Fibroblast of lung (primary cell): ENCODE data around the gene STARD9. TPM values are rescaled to one million over a fixed set of nuclear protein-coding genes. Genes with fewer than 3 reads are reported as not detected.

Experiments used
- DNase-seq, 2 donors: peaks; one replicate each; pipeline versions ENCODE4 v3.0.0 to v3.0.0-alpha.2; 2010; ENCODE audit warnings: low read depth in 2 of 2
- H2AFZ ChIP-seq: 2 replicates; pipeline ENCODE4 v1.5.1; 2012; ENCODE audit warnings: low read length, control low read depth, inconsistent platforms
- H3K27ac ChIP-seq: 2 replicates; pipeline ENCODE4 v1.5.1; 2011; ENCODE audit warnings: low read length, control low read depth; ENCODE audit not compliant: insufficient read depth
- H3K27me3 ChIP-seq: 2 replicates; pipeline ENCODE4 v1.5.1; 2011; ENCODE audit warnings: mild to moderate bottlenecking, low read length; ENCODE audit not compliant: control insufficient read depth, insufficient read depth
- H3K36me3 ChIP-seq: 2 replicates; pipeline ENCODE4 v1.5.1; 2011; ENCODE audit warnings: low read length; ENCODE audit not compliant: control insufficient read depth, insufficient read depth
- H3K4me1 ChIP-seq: 2 replicates; pipeline ENCODE4 v1.5.1; 2011; ENCODE audit warnings: low read length; ENCODE audit not compliant: control insufficient read depth, insufficient read depth; ENCODE audit errors: extremely low read depth
- H3K4me2 ChIP-seq: 2 replicates; pipeline ENCODE4 v1.5.1; 2011; ENCODE audit warnings: low read length, control low read depth; ENCODE audit not compliant: insufficient read depth; ENCODE audit errors: extremely low read depth
- H3K4me3 ChIP-seq, 4 experiments: fragments of 200-600 bp in 1 of 4; sonication (generic) in 1 of 4; replicated peaks in 1 of 4; 2 replicates each; pipeline ENCODE4 v1.5.1; 2011 to 2016; ENCODE audit warnings: low read length in 4 of 4, low read depth in 3 of 4, mild to moderate bottlenecking in 3 of 4, control low read depth in 2 of 4, inconsistent platforms in 1 of 4, mixed read lengths in 1 of 4; ENCODE audit not compliant: insufficient read depth in 1 of 4; ENCODE audit errors: control extremely low read depth in 1 of 4
- H3K79me2 ChIP-seq: 2 replicates; pipeline ENCODE4 v1.5.1; 2012; ENCODE audit warnings: mild to moderate bottlenecking, low read length, inconsistent platforms; ENCODE audit not compliant: control insufficient read depth, insufficient read depth
- H3K9ac ChIP-seq: 2 replicates; pipeline ENCODE4 v1.5.1; 2011; ENCODE audit warnings: mild to moderate bottlenecking, low read length, control low read depth; ENCODE audit not compliant: insufficient read depth
- H3K9me3 ChIP-seq: 2 replicates; pipeline ENCODE4 v1.5.1; 2012; ENCODE audit warnings: low read depth, low read length; ENCODE audit not compliant: control insufficient read depth, insufficient read depth
- H4K20me1 ChIP-seq: 2 replicates; pipeline ENCODE4 v1.5.1; 2011; ENCODE audit warnings: low read length; ENCODE audit not compliant: control insufficient read depth, insufficient read depth; ENCODE audit errors: extremely low read depth
- CTCF ChIP-seq, 2 donors: IDR thresholded peaks in 1 of 2; conservative IDR thresholded peaks in 1 of 2; 1 replicate in 1 of 2; 2 replicates in 1 of 2; pipeline ENCODE4 v1.5.1; 2011 to 2012; ENCODE audit warnings: low read length in 2 of 2, control low read depth in 1 of 2, inconsistent platforms in 1 of 2, low read depth in 1 of 2, mild to moderate bottlenecking in 1 of 2
- EZH2 ChIP-seq: IDR thresholded peaks from 2 replicates; pipeline ENCODE4 v1.5.1; 2012; ENCODE audit warnings: low read length, control low read depth, mild to moderate bottlenecking; ENCODE audit errors: missing control alignments
- polyA plus RNA-seq, 2 donors: library from polyadenylated mRNA; depleted of rRNA in 1 of 2; stranded (reverse) in 1 of 2; unstranded in 1 of 2; fragments of >200 nt; gene quantifications; 2 replicates each; pipeline ENCODE4 v1.2.1, GENCODE V29; 2011 to 2012; ENCODE audit warnings: missing spikeins in 1 of 2
- total RNA-seq: library from RNA; depleted of rRNA; stranded (reverse); fragments of >200 nt; gene quantifications from 2 replicates; pipeline ENCODE4 v1.2.1, GENCODE V29; 2014

The STARD9 gene
- total and polyA plus RNA-seq, 2 donors (not counting 1 experiment from before 2014, with no cell fraction given): 2.5 to 8.3 TPM

- H2AFZ ChIP-seq: no peak overlapping the region
- TF ChIP-seq CTCF (conservative IDR thresholded peaks at IDR 0.05 in 1 of 2, IDR thresholded peaks at IDR 0.05 in 1 of 2; ENCODE audit: low read depth in 1 of 2, low read length in 2 of 2) (no peak), EZH2 (no peak)
- H3K36me3 ChIP-seq: peaks cover 42% of the 10 kb centered on the region
- peaks cover 3% of the 10 kb centered on the region for H3K4me1 ChIP-seq
- H3K79me2 ChIP-seq: peaks cover 6% of the 10 kb centered on the region
- H3K9ac ChIP-seq: no peak overlapping the region
- no peak overlapping the region for H3K27ac ChIP-seq
- H3K9me3 ChIP-seq: no peaks in the 10 kb centered on the region
- DNase-seq: no peak
- no peaks in the 10 kb centered on the region for H3K27me3 ChIP-seq
- H4K20me1 ChIP-seq: no peaks in the 10 kb centered on the region
- H3K4me3 ChIP-seq: no peak overlapping the region
- H3K4me2 ChIP-seq: no peak overlapping the region
Observed at GRCh38 chr15:42732095-42732827, 156.9 kb downstream of the STARD9 start.

DNA sequence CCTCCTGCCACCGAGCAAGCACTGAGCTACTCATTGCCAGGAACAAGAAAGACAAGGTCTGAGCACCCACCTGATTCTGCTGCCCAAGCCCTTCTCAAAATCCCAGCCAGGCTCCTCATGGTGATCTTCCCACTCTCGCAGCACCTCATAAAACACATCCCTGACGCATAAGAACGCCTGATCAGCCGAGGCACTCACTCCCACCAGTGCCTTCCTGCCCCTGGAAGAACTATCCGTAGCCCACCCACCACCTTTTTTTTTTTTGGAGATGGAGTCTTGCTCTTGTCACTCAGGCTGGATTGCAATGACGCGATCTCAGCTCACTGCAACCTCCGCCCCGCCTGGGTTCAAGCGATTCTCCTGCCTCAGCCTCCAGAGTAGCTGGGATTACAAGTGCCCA lies 157.6 kb downstream of the STARD9 start:
- H3K4me1 ChIP-seq: peaks cover 3% of the 10 kb centered on the region
- no peaks in the 10 kb centered on the region for H3K27me3 ChIP-seq
- no peak overlapping the region for H2AFZ ChIP-seq
- TF ChIP-seq EZH2 (no peak), CTCF (conservative IDR thresholded peaks at IDR 0.05 in 1 of 2, IDR thresholded peaks at IDR 0.05 in 1 of 2; ENCODE audit: low read depth in 1 of 2, low read length in 2 of 2) (no peak)
- no peaks in the 10 kb centered on the region for H3K9me3 ChIP-seq
- DNase-seq: no peak
- peaks cover 39% of the 10 kb centered on the region for H3K36me3 ChIP-seq
- H3K4me3 ChIP-seq: no peak overlapping the region
- H3K79me2 ChIP-seq: peaks cover 6% of the 10 kb centered on the region
- H3K9ac ChIP-seq: no peak overlapping the region
- no peak overlapping the region for H3K4me2 ChIP-seq
- no peaks in the 10 kb centered on the region for H4K20me1 ChIP-seq
- no peak overlapping the region for H3K27ac ChIP-seq

GRCh38 chr15:42734076-42734672 lies 158.8 kb downstream of the STARD9 start:
- Histone ChIP-seq H3K9ac (peak overlapping the region; percentile 2), H3K4me2 (no peak overlapping the region), H3K4me1 (peaks cover 3% of the 10 kb centered on the region), H2AFZ (no peak overlapping the region), H3K27ac (no peak overlapping the region), H3K4me3 (no peak overlapping the region), H3K36me3 (peaks cover 31% of the 10 kb centered on the region), H3K9me3 (no peaks in the 10 kb centered on the region), H4K20me1 (no peaks in the 10 kb centered on the region), H3K79me2 (peaks cover 6% of the 10 kb centered on the region), H3K27me3 (no peaks in the 10 kb centered on the region)
- no peak for DNase-seq
- TF ChIP-seq EZH2: no peak
- no peak for TF ChIP-seq CTCF (conservative IDR thresholded peaks at IDR 0.05 in 1 of 2, IDR thresholded peaks at IDR 0.05 in 1 of 2; ENCODE audit: low read depth in 1 of 2, low read length in 2 of 2)
